SK-MEL-5 (cell line): ENCODE data around the gene PNN. TPM values are rescaled to one million over a fixed set of nuclear protein-coding genes. Genes with fewer than 3 reads are reported as not detected.
"Not testable (repeated sequence)": the region's sequence is repeated elsewhere in the genome, so short reads cannot be mapped to it uniquely, and the experiment has no call there.

ENCODE experiments used
- DNase-seq: peaks from one replicate; pipeline ENCODE4 v3.0.0-alpha.2; 2016; ENCODE audit warnings: low read depth, low spot score
- in situ Hi-C: cut with HindIII; loops from 2 replicates; pipeline ENCODE4 v1.10.0; 2016; ENCODE audit warnings: low sequenced_read_pairs, high pct_unique_total_duplicates, low pct_unique_long_range_greater_than_20kb
- total RNA-seq: library from RNA; depleted of rRNA; stranded (reverse); fragments of >200 nt; shearing (Covaris generic); gene quantifications from 2 replicates; pipeline ENCODE4 v1.2.3, GENCODE V29; 2014

The PNN gene
- total RNA-seq, 1 experiment from 2014 or later, result 15.4 TPM

DNA sequence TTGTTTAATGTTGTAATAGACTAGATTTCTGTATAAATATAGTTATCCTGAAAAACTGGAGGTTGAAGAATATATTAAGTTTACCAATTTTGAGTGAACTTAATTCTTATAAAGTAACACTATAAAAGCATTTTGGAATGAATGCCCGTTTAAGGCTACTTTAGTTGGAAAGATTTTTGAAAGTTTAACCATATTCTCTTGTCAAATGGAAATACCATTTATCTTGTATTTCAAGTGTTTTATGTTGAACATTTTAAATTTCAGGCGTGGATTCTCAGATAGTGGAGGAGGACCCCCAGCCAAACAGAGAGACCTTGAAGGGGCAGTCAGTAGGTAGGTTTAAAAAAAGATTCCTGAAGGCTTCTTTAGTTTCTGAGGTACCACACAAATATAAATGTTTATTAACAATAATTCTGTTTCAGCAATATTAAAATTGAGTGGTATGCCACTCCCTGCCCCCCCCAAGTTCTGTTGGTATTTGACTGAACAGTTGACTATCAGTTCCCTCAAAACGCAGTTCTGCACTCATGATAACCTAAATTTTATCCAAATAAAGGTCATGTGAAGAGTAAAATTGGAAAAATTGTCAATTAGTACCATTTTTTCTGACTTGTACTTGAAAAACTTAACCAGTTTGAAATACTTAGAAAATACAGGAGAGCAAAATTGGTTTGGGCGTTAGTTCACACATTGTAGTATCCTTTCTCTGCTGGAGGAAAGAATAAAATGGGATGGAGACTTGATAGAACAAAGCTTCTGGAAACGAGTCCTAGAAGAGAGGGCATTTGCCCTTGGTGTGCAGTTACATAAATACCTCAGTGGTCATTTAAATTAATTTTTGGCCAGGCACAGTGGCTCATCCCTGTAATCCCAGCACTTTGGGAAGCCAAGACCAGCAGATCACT is 1.5 kb downstream of the PNN start:
- in situ Hi-C loops, result no loop called here

DNA sequence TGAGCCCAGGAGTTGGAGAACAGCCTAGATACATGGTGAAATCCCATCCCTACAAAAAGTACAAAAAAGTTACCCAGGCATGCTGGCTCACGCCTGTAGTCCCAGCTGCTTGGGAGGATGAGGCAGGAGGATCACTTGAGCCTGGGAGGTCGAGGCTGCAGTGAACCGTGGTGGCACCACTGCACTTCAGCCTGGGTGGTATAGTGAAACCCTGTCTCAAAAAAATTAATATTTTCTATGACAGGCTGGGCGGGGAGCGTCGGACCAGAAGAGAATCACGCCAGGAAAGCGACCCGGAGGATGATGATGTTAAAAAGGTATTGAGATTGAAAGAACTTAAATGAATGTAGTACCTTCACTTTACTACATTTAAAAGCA is 2.1 kb downstream of the PNN start:
- in situ Hi-C loops, result no loop called here
- DNase-seq, result no peak

More for the DNA sequence above, 1.5 kb downstream of the PNN start:
- DNase-seq, result no peak

DNA sequence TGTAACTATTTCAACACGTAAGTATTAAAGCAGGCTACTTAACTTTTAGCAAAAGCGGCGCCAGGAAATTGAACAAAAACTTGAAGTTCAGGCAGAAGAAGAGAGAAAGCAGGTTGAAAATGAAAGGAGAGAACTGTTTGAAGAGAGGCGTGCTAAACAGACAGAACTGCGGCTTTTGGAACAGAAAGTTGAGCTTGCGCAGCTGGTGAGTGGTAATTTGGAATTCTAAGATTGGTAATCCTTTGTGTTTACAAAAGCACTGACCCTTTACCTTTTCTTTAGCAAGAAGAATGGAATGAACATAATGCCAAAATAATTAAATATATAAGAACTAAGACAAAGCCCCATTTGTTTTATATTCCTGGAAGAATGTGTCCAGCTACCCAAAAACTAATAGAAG is 4.0 kb downstream of the PNN start:
- in situ Hi-C loops, result no loop called here
- DNase-seq, result no peak

DNA sequence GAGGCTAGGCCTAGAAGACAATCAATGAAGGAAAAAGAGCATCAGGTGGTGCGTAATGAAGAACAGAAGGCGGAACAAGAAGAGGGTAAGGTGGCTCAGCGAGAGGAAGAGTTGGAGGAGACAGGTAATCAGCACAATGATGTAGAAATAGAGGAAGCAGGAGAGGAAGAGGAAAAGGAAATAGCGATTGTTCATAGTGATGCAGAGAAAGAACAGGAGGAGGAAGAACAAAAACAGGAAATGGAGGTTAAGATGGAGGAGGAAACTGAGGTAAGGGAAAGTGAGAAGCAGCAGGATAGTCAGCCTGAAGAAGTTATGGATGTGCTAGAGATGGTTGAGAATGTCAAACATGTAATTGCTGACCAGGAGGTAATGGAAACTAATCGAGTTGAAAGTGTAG is 5.5 kb downstream of the PNN start:
- in situ Hi-C loops, result no loop called here
- no peak for DNase-seq

DNA sequence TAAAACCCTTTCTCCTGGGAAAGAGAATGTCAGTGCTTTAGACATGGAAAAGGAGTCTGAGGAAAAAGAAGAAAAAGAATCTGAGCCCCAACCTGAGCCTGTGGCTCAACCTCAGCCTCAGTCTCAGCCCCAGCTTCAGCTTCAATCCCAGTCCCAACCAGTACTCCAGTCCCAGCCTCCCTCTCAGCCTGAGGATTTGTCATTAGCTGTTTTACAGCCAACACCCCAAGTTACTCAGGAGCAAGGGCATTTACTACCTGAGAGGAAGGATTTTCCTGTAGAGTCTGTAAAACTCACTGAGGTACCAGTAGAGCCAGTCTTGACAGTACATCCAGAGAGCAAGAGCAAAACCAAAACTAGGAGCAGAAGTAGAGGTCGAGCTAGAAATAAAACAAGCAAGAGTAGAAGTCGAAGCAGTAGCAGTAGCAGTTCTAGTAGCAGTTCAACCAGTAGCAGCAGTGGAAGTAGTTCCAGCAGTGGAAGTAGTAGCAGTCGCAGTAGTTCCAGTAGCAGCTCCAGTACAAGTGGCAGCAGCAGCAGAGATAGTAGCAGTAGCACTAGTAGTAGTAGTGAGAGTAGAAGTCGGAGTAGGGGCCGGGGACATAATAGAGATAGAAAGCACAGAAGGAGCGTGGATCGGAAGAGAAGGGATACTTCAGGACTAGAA is 6.1 kb downstream of the PNN start:
- in situ Hi-C loops, result no loop called here
- no peak for DNase-seq

DNA sequence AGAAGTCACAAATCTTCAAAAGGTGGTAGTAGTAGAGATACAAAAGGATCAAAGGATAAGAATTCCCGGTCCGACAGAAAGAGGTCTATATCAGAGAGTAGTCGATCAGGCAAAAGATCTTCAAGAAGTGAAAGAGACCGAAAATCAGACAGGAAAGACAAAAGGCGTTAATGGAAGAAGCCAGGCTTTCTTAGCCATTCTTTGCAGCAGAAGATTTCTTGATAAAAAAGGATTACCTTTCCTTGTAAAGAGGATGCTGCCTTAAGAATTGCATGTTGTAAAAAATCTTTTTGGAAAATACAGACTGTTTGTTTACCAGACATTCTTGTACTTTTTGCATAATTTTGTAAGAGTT is 6.6 kb downstream of the PNN start:
- DNase-seq, result no peak
- in situ Hi-C loops, result no loop called here

DNA sequence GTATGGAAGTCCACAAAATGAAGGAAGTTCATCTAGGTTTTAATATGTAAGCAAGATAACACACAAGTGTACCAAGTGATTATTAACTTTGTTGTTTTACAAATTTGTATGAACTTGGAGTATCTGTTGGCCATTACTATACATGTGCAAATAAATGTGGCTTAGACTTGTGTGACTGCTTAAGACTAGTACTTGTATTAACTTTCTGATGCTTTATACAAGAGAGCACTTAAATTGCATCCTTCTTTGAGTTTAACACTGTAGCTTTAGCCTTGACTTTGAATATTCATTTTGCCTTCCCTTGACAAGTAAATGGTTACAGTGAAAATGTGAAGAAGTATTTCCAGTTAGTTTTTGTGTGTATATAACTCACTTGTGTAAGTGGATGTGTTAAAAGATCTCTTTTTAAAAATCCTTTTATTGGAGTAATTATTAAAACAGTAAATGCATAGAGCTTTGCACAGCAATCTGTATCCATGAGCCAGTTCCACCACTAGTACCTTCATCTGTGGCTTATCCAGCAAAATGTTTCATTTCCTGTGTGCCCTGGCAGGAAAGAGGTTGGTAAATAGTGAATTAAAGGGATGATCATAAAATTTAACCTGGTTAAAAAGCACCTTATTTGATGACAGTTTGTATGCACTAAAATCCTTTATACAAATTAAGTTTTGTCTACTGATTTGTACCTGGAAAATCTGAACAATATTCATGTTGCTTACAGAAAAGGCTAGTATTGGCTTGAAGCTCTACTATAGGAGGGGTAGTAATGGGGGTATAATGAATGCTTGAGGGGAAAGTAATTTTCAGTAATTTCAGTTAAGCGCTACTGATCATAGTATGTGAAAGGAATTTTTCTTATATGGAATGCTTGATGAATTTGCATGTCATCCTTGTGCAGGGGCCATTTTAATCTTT is 8.0 kb downstream of the PNN start:
- in situ Hi-C loops, result no loop called here
- DNase-seq, result no peak

DNA sequence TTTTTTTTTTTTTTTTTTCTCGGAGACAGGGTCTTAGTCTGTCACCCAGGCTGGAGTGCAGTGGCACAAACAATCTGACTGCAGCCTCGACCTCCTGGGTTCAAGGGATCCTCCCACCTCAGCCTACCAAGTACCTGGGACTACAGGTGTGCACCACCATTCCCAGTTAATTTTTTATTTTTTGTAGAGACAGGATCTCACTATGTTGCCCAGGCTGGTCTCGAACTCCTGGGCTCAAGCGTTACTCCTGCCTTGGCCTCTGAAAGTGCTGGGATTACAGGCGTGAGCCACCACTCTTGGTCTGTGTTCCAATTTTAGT is 8.6 kb downstream of the PNN start:
- in situ Hi-C loops, DNase-seq: not testable (repeated sequence)

DNA sequence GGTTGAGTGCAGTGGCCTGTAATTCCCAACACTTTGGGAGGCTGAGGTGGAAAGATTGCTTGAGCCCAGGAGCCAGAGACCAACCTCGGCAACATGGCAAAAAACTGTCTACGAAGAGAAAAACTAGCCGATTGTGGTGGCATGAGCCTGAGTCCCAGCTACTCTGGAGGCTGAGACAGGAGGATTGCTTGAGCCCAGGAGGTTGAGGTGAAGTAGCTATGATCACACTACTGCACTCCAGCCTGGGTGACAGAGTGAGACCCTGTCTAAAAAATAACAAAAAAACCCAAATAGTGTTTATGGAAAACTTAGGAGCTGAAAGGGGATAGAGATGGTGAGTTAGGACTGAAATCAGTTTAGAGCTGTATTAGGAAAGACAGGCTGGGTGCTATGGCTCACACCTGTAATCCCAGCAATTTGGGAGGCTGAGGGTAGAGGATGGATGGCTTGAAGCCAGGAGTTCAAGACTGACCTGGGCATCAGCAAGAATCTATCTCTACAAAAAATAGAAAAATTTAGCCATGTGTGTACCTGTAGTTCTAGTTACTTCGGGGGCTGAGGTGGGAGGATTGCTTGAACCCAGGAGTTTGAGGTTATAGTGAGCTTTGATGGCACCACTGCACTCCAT is 9.7 kb downstream of the PNN start:
- no peak for DNase-seq
- in situ Hi-C loops, result no loop called here

DNA sequence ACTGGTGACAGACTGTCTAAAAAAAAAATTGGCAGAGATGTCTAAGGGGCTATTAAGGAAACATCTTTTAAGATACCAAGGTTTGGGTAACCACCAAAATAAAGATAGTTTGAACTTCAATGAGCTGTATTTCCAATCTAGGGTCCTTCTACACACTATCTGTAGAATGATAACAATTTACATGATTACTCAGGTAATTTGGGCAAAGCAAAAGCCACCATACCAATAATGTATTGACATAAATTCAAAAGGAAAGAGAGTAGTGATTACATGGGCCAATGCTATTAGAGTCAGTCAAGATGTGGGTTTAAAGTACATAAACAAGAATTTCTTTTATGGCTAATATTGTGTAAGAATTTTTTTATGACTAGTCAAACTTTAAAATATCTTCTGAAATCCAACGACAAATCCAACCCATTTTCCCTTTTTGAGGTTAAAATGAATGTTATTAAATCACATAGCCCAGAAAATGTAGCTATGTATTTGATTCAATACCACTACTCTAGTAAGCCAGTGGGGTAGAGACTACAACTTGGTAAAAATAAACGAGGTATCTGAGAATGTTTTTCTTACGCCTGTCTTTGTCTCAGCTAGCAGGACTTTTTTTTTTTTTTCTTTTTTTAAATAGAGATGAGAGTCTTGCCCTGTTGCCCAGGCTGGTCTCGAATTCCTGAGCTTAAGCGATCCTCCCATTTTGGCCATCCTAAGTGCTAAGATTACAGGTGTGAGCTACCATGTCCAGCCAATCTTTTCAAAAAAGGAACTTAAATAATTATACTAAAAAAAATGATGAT is 10.4 kb downstream of the PNN start:
- no peak for DNase-seq
- in situ Hi-C loops, result no loop called here

DNA sequence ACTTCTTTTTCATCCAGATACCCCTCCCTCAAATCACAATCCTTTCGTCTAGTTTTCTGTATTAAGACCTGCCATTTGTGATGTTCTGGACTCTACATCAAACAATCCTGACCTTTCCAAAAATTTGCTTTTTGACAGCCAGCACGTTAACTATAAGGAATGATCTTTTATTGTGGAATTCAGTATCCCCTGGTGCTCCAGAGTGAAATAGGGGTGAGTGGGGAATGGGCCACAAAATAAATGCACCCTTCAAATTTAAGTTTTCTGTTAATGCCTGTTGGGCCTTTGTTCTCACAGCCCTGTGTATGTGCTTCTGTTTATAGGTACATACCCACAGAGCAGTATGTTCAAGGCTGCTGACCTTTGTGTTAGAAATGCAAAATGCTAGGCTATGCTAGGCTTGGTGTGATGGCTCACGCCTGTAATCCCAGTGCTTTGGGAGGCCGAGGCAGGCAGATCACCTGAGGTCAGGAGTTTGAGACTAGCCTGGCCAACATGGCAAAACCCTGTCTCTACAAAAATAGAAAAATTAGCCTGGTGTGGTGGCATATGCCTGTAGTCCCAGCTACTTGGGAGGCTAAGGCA is 12.0 kb downstream of the PNN start:
- in situ Hi-C loops, result no loop called here
- no peak for DNase-seq

DNA sequence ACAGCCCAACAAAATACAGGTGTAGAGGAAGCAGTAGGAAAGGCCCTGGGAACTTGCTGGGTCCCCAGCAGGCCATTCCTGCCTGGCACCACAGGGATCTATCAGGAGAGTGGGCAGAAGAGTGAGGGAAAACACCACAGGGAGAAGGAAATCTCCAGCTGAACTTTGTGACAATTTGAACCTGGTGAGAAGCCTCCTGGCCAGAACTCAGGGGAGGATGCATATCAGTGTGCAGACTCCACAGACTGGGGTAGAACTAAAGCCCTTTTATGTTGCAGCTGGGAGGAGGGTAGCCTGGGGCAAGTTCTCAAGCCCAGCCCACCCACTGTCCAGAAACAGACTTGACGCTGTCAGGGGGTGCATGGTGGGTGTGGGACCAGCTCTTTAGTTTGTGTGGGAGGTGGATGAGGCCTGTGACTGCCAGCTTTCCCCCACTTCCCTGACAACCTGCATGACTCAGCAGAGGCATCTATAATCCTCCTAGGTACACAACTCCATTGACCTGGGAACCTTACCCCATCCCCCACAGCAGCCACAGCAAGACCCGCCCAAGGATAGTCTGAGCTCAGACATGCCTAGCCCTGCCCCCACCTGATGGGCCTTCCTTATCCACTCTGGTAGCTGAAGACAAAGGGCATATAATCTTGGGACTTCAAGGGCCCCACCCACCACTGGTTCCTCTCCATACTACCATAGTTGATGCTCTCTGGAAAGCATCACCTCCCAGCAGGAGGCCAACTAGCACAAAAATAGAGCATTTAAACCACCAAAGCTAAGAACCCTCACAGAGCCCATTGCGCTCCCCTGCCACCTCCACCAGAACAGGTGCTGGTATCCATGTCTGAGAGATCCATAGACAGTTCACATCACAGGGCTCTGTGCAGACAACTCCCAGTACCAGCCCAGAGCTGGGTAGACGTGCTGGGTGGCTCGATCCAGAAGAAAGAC is 28.9 kb downstream of the PNN start:
- in situ Hi-C loops, result no loop called here
- DNase-seq, result no peak

DNA sequence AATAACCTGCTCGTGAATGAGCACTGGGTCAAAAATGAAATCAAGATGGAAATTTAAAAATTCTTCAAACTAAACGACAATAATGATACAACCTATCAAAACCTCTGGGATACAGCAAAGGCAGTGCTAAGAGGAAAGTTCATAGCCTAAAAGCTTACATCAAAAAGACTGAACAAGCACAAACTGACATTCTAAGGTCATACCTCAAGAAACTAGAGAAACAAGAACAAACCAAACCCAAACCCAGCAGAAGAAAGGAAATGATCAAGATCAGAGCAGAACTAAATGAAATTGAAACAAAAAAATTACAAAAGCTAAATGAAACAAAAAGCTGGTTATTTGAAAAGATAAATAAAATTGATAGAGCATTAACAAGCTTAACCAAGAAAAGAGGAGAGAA is 32.4 kb downstream of the PNN start:
- DNase-seq, in situ Hi-C loops: not testable (repeated sequence)

DNA sequence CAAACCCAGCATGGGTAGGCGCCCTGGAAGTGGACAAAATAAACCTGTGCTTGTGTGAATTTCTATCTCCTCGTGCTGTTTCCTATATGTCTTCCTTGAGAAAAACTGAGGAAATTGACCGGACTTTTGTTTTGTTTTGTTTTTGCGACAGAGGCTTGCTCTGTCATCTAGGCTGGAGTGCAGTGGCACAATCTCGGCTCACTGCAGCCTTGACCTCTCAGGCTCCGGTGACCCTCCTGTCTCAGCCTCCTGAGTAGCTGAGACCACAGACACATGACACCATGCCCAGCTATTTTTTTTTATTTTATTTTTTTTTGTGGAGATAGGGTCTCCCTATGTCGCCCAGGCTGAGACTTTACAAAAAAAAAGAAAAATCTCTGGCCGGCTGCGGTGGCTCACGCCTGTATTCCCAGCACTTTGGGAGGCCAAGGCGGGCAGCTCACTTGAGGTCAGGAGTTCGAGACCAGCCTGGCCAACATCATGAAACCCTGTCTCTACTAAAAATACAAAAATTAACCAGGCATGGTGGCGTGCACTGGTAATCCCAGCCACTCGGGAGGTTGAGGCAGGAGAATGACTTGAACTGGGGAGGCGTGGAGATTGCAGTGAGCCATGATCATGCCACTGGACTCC is 36.2 kb downstream of the PNN start:
- in situ Hi-C loops, result no loop called here

DNA sequence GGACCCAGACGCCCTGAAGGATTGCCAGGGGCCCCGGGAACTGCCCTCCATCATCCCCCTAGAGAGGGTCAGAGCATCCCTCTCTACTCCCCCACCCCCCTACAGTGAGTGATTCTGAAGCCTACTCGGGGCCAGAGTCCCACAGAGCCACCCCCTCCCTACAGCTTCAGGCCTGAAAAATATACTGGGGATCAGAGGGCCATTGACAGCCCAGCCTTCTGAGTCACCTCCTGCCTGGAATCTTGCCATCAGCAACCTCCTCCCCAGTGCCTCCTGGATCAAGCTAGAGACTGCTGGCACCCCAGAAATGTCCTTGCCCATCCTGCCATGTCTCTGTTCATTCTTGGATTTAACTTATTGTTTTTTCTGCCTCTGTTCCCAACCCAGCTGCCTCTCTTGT is 37.0 kb downstream of the PNN start:
- in situ Hi-C loops, result no loop called here
- DNase-seq, result no peak

More for the DNA sequence above, 36.2 kb downstream of the PNN start:
- DNase-seq, result no peak
